Motor neuron (in vitro differentiated cells): Measurements from ENCODE around the gene NT5DC3. TPM values are rescaled to one million over a fixed set of nuclear protein-coding genes. Genes with fewer than 3 reads are reported as not detected.

Experiments used
- ATAC-seq, 8 experiments: fragments of 200-7000 bp; cut with Tn5 transposase; replicated peaks in 6 of 8; 2 replicates each; pipeline ENCODE4 v1.8.0; 2021; ENCODE audit warnings: mild to moderate bottlenecking in 8 of 8, moderate library complexity in 8 of 8
- H3K27ac ChIP-seq, 2 donors: fragments of 250-450 bp; sonication (Bioruptor Pico); 2 replicates each; pipeline ENCODE4 v1.9.0; 2021; ENCODE audit warnings: antibody characterized with exemption in 2 of 2, mild to moderate bottlenecking in 2 of 2, moderate library complexity in 1 of 2
- H3K4me1 ChIP-seq, 2 donors: fragments of 250-450 bp; sonication (Bioruptor Pico); replicated peaks in 1 of 2; 2 replicates each; pipeline ENCODE4 v1.6.1; 2021; ENCODE audit warnings: antibody characterized with exemption in 2 of 2, mild to moderate bottlenecking in 2 of 2, moderate library complexity in 1 of 2
- H3K4me3 ChIP-seq, 5 donors: fragments of 250-450 bp; sonication (Bioruptor Pico); 2 replicates each; pipeline ENCODE4 v1.9.0; 2021; ENCODE audit warnings: antibody characterized with exemption in 5 of 5, mild to moderate bottlenecking in 5 of 5, moderate library complexity in 4 of 5
- WGBS, 10 experiments: fragments of 450-650 bp; shearing (Covaris generic); methylation state at CpG; one replicate each; pipeline ENCODE4 v1.0.0; 2022; 5-methylcytosine and 5-hydroxymethylcytosine counted together
- in situ Hi-C, 9 experiments: fragments of 400-800 bp; cut with MboI; loops; one replicate each; pipeline ENCODE4 v1.15.0; 2021; ENCODE audit warnings: low sequenced_read_pairs in 9 of 9, low pct_unique_long_range_greater_than_20kb in 2 of 9; ENCODE audit not compliant: unreplicated experiment in 9 of 9
- total RNA-seq, 8 experiments: library from RNA; unstranded; fragments of 300-600 nt; gene quantifications; 2 replicates each; pipeline versions ENCODE4 v1.2.3 to v1.2.4, GENCODE V29; 2022

NT5DC3 gene
- total RNA-seq, 8 experiments from 2014 or later = 1.0 to 7.5 (median 3.3) TPM

- WGBS, 10 experiments = 60 to 100% (median 100%) methylated on average over 1 of the region's 3 CpGs; no CpG with 5 or more reads in 5 of the 10 experiments
- ATAC-seq = no peak
- no peaks in the 10 kb centered on the region for H3K4me1 ChIP-seq
- in situ Hi-C loops = no loop called here
- H3K4me3 ChIP-seq = no peak overlapping the region
- no peak overlapping the region for H3K27ac ChIP-seq
Observed at GRCh38 chr12:103755425-103755824, 85.6 kb downstream of the NT5DC3 start.

GRCh38 chr12:103751600-103751999, 89.4 kb downstream of the NT5DC3 start:
- H3K4me3 ChIP-seq = no peak overlapping the region
- in situ Hi-C loops = no loop called here

GRCh38 chr12:103751171-103751570, 89.9 kb downstream of the NT5DC3 start:
- WGBS, 10 experiments = 0 to 100% (median 83%) methylated on average over 1 of the region's 1 CpG; no CpG with 5 or more reads in 1 of the 10 experiments
- no peaks in the 10 kb centered on the region for H3K4me1 ChIP-seq
- H3K4me3 ChIP-seq = no peak overlapping the region
- H3K27ac ChIP-seq = no peak overlapping the region
- in situ Hi-C loops = no loop called here
- ATAC-seq = peak in 1 of 8 experiments; percentile 39

More at GRCh38 chr12:103751600-103751999, 89.4 kb downstream of the NT5DC3 start:
- no peak overlapping the region for H3K27ac ChIP-seq
- no peaks in the 10 kb centered on the region for H3K4me1 ChIP-seq
- no peak for ATAC-seq
- 0 to 100% (median 79%) methylated on average over 1 to 2 of the region's 2 CpGs; no CpG with 5 or more reads in 4 of the 10 experiments for WGBS, 10 experiments

- H3K27ac ChIP-seq = no peak overlapping the region
- H3K4me1 ChIP-seq = no peaks in the 10 kb centered on the region
- no peak overlapping the region for H3K4me3 ChIP-seq
- ATAC-seq = no peak
- in situ Hi-C loops = no loop called here
- WGBS, 10 experiments = 61 to 100% (median 98%) methylated on average over 1 to 6 of the region's 12 CpGs; no CpG with 5 or more reads in 5 of the 10 experiments
Observed at GRCh38 chr12:103748875-103749274, 92.2 kb downstream of the NT5DC3 start.

- 53 to 83% (median 67%) methylated on average over 1 to 2 of the region's 2 CpGs; no CpG with 5 or more reads in 3 of the 10 experiments for WGBS, 10 experiments
- no peak for ATAC-seq
Observed at GRCh38 chr12:103748002-103748401, 93.0 kb downstream of the NT5DC3 start.

GRCh38 chr12:103745962-103746361, 95.1 kb downstream of the NT5DC3 start:
- WGBS, 10 experiments = 20 to 100% (median 80%) methylated on average over 1 to 2 of the region's 2 CpGs; no CpG with 5 or more reads in 3 of the 10 experiments
- H3K4me1 ChIP-seq = no peaks in the 10 kb centered on the region
- H3K4me3 ChIP-seq = no peak overlapping the region
- in situ Hi-C loops = no loop called here
- H3K27ac ChIP-seq = no peak overlapping the region
- ATAC-seq = peak in 3 of 8 experiments; percentile 30 to 45 (median 39)

More at GRCh38 chr12:103748002-103748401, 93.0 kb downstream of the NT5DC3 start:
- H3K27ac ChIP-seq = no peak overlapping the region
- in situ Hi-C loops = no loop called here
- no peaks in the 10 kb centered on the region for H3K4me1 ChIP-seq
- H3K4me3 ChIP-seq = no peak overlapping the region

GRCh38 chr12:103743788-103744187, 97.2 kb downstream of the NT5DC3 start:
- no peak for ATAC-seq
- Histone ChIP-seq H3K27ac (no peak overlapping the region), H3K4me3 (no peak overlapping the region), H3K4me1 (no peaks in the 10 kb centered on the region)
- in situ Hi-C loops = no loop called here
- 68 to 100% (median 100%) methylated on average over 1 to 3 of the region's 3 CpGs; no CpG with 5 or more reads in 3 of the 10 experiments for WGBS, 10 experiments

- Histone ChIP-seq H3K4me1 (no peaks in the 10 kb centered on the region), H3K4me3 (no peak overlapping the region), H3K27ac (no peak overlapping the region)
- WGBS, 10 experiments = 0 to 100% (median 85%) methylated on average over 1 to 11 of the region's 15 CpGs; no CpG with 5 or more reads in 1 of the 10 experiments
- peak; percentile 31 to 79 (median 56) for ATAC-seq
- in situ Hi-C loops = no loop called here
Observed at GRCh38 chr12:103742349-103742932, 98.6 kb downstream of the NT5DC3 start.

- WGBS, 10 experiments = 17 to 83% (median 67%) methylated on average over 1 of the region's 1 CpG; no CpG with 5 or more reads in 5 of the 10 experiments
- no peak for ATAC-seq
Observed at GRCh38 chr12:103737881-103738280, 103.2 kb downstream of the NT5DC3 start.

GRCh38 chr12:103736572-103736971, 104.5 kb downstream of the NT5DC3 start:
- Histone ChIP-seq H3K4me3 (no peak overlapping the region), H3K4me1 (no peaks in the 10 kb centered on the region), H3K27ac (no peak overlapping the region)
- no peak for ATAC-seq
- WGBS, 10 experiments = 25 to 92% (median 87%) methylated on average over 1 of the region's 1 CpG; no CpG with 5 or more reads in 6 of the 10 experiments
- in situ Hi-C loops = no loop called here

More at GRCh38 chr12:103737881-103738280, 103.2 kb downstream of the NT5DC3 start:
- Histone ChIP-seq H3K27ac (no peak overlapping the region), H3K4me1 (no peaks in the 10 kb centered on the region), H3K4me3 (no peak overlapping the region)
- in situ Hi-C loops = no loop called here

- in situ Hi-C loops = no loop called here
- WGBS, 10 experiments = 10 to 83% (median 69%) methylated on average over 2 to 6 of the region's 8 CpGs; no CpG with 5 or more reads in 3 of the 10 experiments
Observed at GRCh38 chr12:103735291-103735690, 105.7 kb downstream of the NT5DC3 start.

GRCh38 chr12:103734863-103735262, 106.2 kb downstream of the NT5DC3 start:
- in situ Hi-C loops = no loop called here
- ATAC-seq = peak in 1 of 8 experiments; percentile 69
- H3K4me3 ChIP-seq = no peak overlapping the region
- no peaks in the 10 kb centered on the region for H3K4me1 ChIP-seq
- no peak overlapping the region for H3K27ac ChIP-seq
- WGBS, 10 experiments = 8 to 85% (median 67%) methylated on average over 1 to 2 of the region's 2 CpGs; no CpG with 5 or more reads in 1 of the 10 experiments

More at GRCh38 chr12:103735291-103735690, 105.7 kb downstream of the NT5DC3 start:
- Histone ChIP-seq H3K4me1 (no peaks in the 10 kb centered on the region), H3K27ac (no peak overlapping the region), H3K4me3 (no peak overlapping the region)
- no peak for ATAC-seq

- Histone ChIP-seq H3K4me3 (no peak overlapping the region), H3K27ac (no peak overlapping the region), H3K4me1 (no peaks in the 10 kb centered on the region)
- WGBS, 10 experiments = 0 to 100% (median 83%) methylated on average over 1 of the region's 1 CpG; no CpG with 5 or more reads in 1 of the 10 experiments
- ATAC-seq = no peak
- in situ Hi-C loops = no loop called here
Observed at GRCh38 chr12:103731539-103731938, 109.5 kb downstream of the NT5DC3 start.
